ENCODE measurements around the gene PIWIL1.

GRCh38 chr12:130339951-130340350, 2.3 kb downstream of the PIWIL1 start:
- no peak for TF ChIP-seq TCF12 (IDR thresholded peaks at IDR 0.05)
- TF ChIP-seq USF2 (IDR thresholded peaks at IDR 0.05; ENCODE audit: borderline replicate concordance, low read depth, low read length) = no peak
- TF ChIP-seq CTCF (IDR thresholded peaks at IDR 0.05) = no peak
- TF ChIP-seq EZH2phosphoT487 (IDR thresholded peaks at IDR 0.05; ENCODE audit: borderline replicate concordance, low read depth) = no peak
- TF ChIP-seq REST (IDR thresholded peaks at IDR 0.05; ENCODE audit: low read depth, low read length) = no peak
- no peak for TF ChIP-seq TEAD4 (IDR thresholded peaks at IDR 0.05; ENCODE audit: borderline replicate concordance, insufficient read depth)
- TF ChIP-seq JUND (IDR thresholded peaks at IDR 0.05) = no peak
- TF ChIP-seq TAF1 (IDR thresholded peaks at IDR 0.05; ENCODE audit: borderline replicate concordance, low read depth, low read length) = no peak
- no peak for TF ChIP-seq PBX3 (IDR thresholded peaks at IDR 0.05)
- TF ChIP-seq POLR2AphosphoS5 (IDR thresholded peaks at IDR 0.05; ENCODE audit: low read depth, low read length) = no peak
- no peak for TF ChIP-seq SMC3 (IDR thresholded peaks at IDR 0.05; ENCODE audit: low read depth, low read length)
- TF ChIP-seq YY1 (IDR thresholded peaks at IDR 0.05; ENCODE audit: low read depth) = no peak
- TF ChIP-seq EP300 (IDR thresholded peaks at IDR 0.05; ENCODE audit: borderline replicate concordance in 1 of 2, low read depth in 1 of 2, low read length in 1 of 2) = no peak
- TF ChIP-seq IRF3 (IDR thresholded peaks at IDR 0.05; ENCODE audit: low read depth, low read length) = no peak
